HEK293 (cell line): Measurements from ENCODE around the gene GZF1.

ENCODE experiments used
- CTCF ChIA-PET: fragments of 350-600 bp; formaldehyde crosslinking; extraction: SDS; loops from one replicate; lab custom pipeline; 2021; ENCODE audit warnings: antibody characterized with exemption; lab: Yijun Ruan, JAX
- POLR2A ChIA-PET: fragments of 300-600 bp; formaldehyde crosslinking; extraction: SDS; loops from one replicate; lab custom pipeline; 2020; ENCODE audit warnings: antibody characterized with exemption, inconsistent platforms; lab: Yijun Ruan, JAX
- H3K27ac ChIP-seq: fragments of 200-500 bp; sonication (Bioruptor generic); 2 replicates; pipeline ENCODE4 v1.5.1; 2014; ENCODE audit warnings: low read depth, low read length, control low read depth, inconsistent platforms; ENCODE audit errors: extremely low read depth
- H3K36me3 ChIP-seq, 2 experiments: fragments of 200-500 bp in 1 of 2; sonication (Bioruptor generic) in 1 of 2; 1 replicate in 1 of 2; 2 replicates in 1 of 2; pipeline ENCODE4 v1.5.1; 2014 to 2017; ENCODE audit warnings: inconsistent platforms in 2 of 2, low read length in 2 of 2; ENCODE audit not compliant: control insufficient read depth in 2 of 2, insufficient read depth in 1 of 2
- H3K4me1 ChIP-seq: fragments of 200-500 bp; sonication (Bioruptor generic); 2 replicates; pipeline ENCODE4 v1.5.1; 2014; ENCODE audit warnings: mild to moderate bottlenecking, low read length, inconsistent platforms; ENCODE audit not compliant: control insufficient read depth, insufficient read depth
- H3K4me3 ChIP-seq: 2 replicates; pipeline ENCODE4 v1.5.1; 2011; ENCODE audit warnings: low read depth, mild to moderate bottlenecking, control low read depth, low read length, moderate library complexity
- H3K9me3 ChIP-seq: fragments of 200-500 bp; sonication (Bioruptor generic); 2 replicates; pipeline ENCODE4 v1.5.1; 2014; ENCODE audit warnings: low read depth, low read length, inconsistent platforms; ENCODE audit not compliant: control insufficient read depth, insufficient read depth
- BCL11A ChIP-seq: fragments of 450-650 bp; formaldehyde crosslinking; IDR thresholded peaks from 2 replicates; pipeline ENCODE4 v1.5.1; 2016; ENCODE audit warnings: low read depth, missing biosample characterization, missing genetic modification characterization
- BCL11B ChIP-seq: fragments of 450-650 bp; formaldehyde crosslinking; IDR thresholded peaks from 2 replicates; pipeline ENCODE4 v1.5.1; 2016; ENCODE audit warnings: low read depth, missing biosample characterization, missing genetic modification characterization
- BCL6B ChIP-seq: fragments of 450-650 bp; formaldehyde crosslinking; IDR thresholded peaks from 2 replicates; pipeline ENCODE4 v1.5.1; 2017; ENCODE audit warnings: missing biosample characterization, missing genetic modification characterization
- HOXC10 ChIP-seq: sonication (generic); formaldehyde crosslinking; IDR thresholded peaks from 2 replicates; pipeline ENCODE4 v1.8.1; 2023; ENCODE audit warnings: mild to moderate bottlenecking, missing genetic modification reagents
- KLF1 ChIP-seq: fragments of 450-650 bp; formaldehyde crosslinking; IDR thresholded peaks from 2 replicates; pipeline ENCODE4 v1.5.1; 2016; ENCODE audit warnings: missing biosample characterization, missing genetic modification characterization
- KLF9 ChIP-seq: fragments of 450-650 bp; formaldehyde crosslinking; IDR thresholded peaks from 2 replicates; pipeline ENCODE4 v1.5.1; 2016; ENCODE audit warnings: missing biosample characterization, missing genetic modification characterization, low read depth
- MYNN ChIP-seq: fragments of 450-650 bp; formaldehyde crosslinking; IDR thresholded peaks from 2 replicates; pipeline ENCODE4 v1.5.1; 2016; ENCODE audit warnings: missing biosample characterization, missing genetic modification characterization, borderline replicate concordance
- OSR2 ChIP-seq: fragments of 450-650 bp; formaldehyde crosslinking; IDR thresholded peaks from 2 replicates; pipeline ENCODE4 v1.5.1; 2016; ENCODE audit warnings: missing biosample characterization, missing genetic modification characterization
- PBX3 ChIP-seq: sonication (generic); formaldehyde crosslinking; IDR thresholded peaks from 2 replicates; pipeline ENCODE4 v1.8.1; 2022; ENCODE audit warnings: mild to moderate bottlenecking, moderate library complexity, missing genetic modification reagents
- ZBTB49 ChIP-seq: fragments of 450-650 bp; formaldehyde crosslinking; IDR thresholded peaks from 2 replicates; pipeline ENCODE4 v1.5.1; 2016; ENCODE audit warnings: missing biosample characterization, missing genetic modification characterization, low read depth
- ZFP41 ChIP-seq: fragments of 450-650 bp; formaldehyde crosslinking; IDR thresholded peaks from 2 replicates; pipeline ENCODE4 v1.5.1; 2016; ENCODE audit warnings: missing biosample characterization, missing genetic modification characterization, borderline replicate concordance
- ZNF140 ChIP-seq: fragments of 450-650 bp; formaldehyde crosslinking; IDR thresholded peaks from 2 replicates; pipeline ENCODE4 v1.5.1; 2016; ENCODE audit warnings: missing biosample characterization, missing genetic modification characterization
- ZNF19 ChIP-seq: fragments of 450-650 bp; formaldehyde crosslinking; IDR thresholded peaks from 2 replicates; pipeline ENCODE4; 2016; ENCODE audit warnings: missing biosample characterization, missing genetic modification characterization, low read depth
- ZNF302 ChIP-seq: fragments of 450-650 bp; formaldehyde crosslinking; IDR thresholded peaks from 2 replicates; pipeline ENCODE4 v1.5.1; 2016; ENCODE audit warnings: missing biosample characterization, missing genetic modification characterization, low read depth
- ZNF311 ChIP-seq: fragments of 450-650 bp; formaldehyde crosslinking; IDR thresholded peaks from 2 replicates; pipeline ENCODE4 v1.5.1; 2017; ENCODE audit warnings: missing biosample characterization, missing genetic modification characterization, borderline replicate concordance
- ZNF416 ChIP-seq: fragments of 450-650 bp; formaldehyde crosslinking; IDR thresholded peaks from 2 replicates; pipeline ENCODE4 v1.5.1; 2016; ENCODE audit warnings: missing biosample characterization, missing genetic modification characterization
- ZNF529 ChIP-seq: fragments of 450-650 bp; formaldehyde crosslinking; IDR thresholded peaks from 2 replicates; pipeline ENCODE4 v1.5.1; 2017; ENCODE audit warnings: missing genetic modification characterization, missing biosample characterization; ENCODE audit not compliant: insufficient replicate concordance
- ZNF558 ChIP-seq: fragments of 450-650 bp; formaldehyde crosslinking; IDR thresholded peaks from 2 replicates; pipeline ENCODE4 v1.5.1; 2016; ENCODE audit warnings: missing biosample characterization, missing genetic modification characterization
- ZNF660 ChIP-seq: fragments of 450-650 bp; IDR thresholded peaks from 2 replicates; pipeline ENCODE4 v1.5.1; 2018; ENCODE audit warnings: missing biosample characterization, mild to moderate bottlenecking, missing genetic modification characterization
- ZSCAN23 ChIP-seq: fragments of 450-650 bp; formaldehyde crosslinking; IDR thresholded peaks from 2 replicates; pipeline ENCODE4 v1.5.1; 2016; ENCODE audit warnings: missing biosample characterization, missing genetic modification characterization

Gene GZF1

GRCh38 chr20:23390091-23390774, 28.3 kb downstream of the GZF1 start:
- no peak overlapping the region for H3K27ac ChIP-seq
- ChIA-PET CTCF (interaction anchor here (1.6 kb wide), 1 partner anchor 13 kb away, joined by 3 read pairs; no protein-coding TSS in a partner anchor), POLR2A (interaction anchor here (0.6 kb wide), 1 partner anchor 30 kb away, joined by 3 read pairs; no protein-coding TSS in a partner anchor)
- no peak overlapping the region for H3K4me3 ChIP-seq
- H3K36me3 ChIP-seq: peaks cover 21 to 78% of the 10 kb centered on the region in 2 experiments
- TF ChIP-seq OSR2 (tag by site-specific recombination): no peak
- no peaks in the 10 kb centered on the region for H3K4me1 ChIP-seq
- no peaks in the 10 kb centered on the region; the same call in 1 of the 2 replicates for H3K9me3 ChIP-seq

- no peaks in the 10 kb centered on the region; the same call in 1 of the 2 replicates for H3K9me3 ChIP-seq
- POLR2A ChIA-PET: no interaction called here
- H3K4me1 ChIP-seq: no peaks in the 10 kb centered on the region
- H3K4me3 ChIP-seq: no peak overlapping the region
- CTCF ChIA-PET: interaction anchor here (1.6 kb wide), 1 partner anchor 11 kb away, joined by 3 read pairs; no protein-coding TSS in a partner anchor
- H3K36me3 ChIP-seq: peaks cover 21 to 81% of the 10 kb centered on the region in 2 experiments
- no peak for TF ChIP-seq BCL11A (tag by site-specific recombination)
- TF ChIP-seq MYNN (tag by site-specific recombination): no peak
- TF ChIP-seq ZNF311 (tag by site-specific recombination): no peak
- no peak for TF ChIP-seq HOXC10 (CRISPR knock-in tag)
- no peak for TF ChIP-seq ZSCAN23 (tag by site-specific recombination)
- no peak for TF ChIP-seq BCL11B
- no peak for TF ChIP-seq ZNF660 (tag by site-specific recombination)
- TF ChIP-seq ZNF558 (tag by site-specific recombination): no peak
- no peak for TF ChIP-seq ZNF416 (tag by site-specific recombination)
- no peak overlapping the region for H3K27ac ChIP-seq
Observed at GRCh38 chr20:23391707-23392310, 29.8 kb downstream of the GZF1 start.

- H3K36me3 ChIP-seq: peaks cover 11 to 76% of the 10 kb centered on the region in 2 experiments
- CTCF ChIA-PET: interaction anchor here (1.3 kb wide), 1 partner anchor 48 kb away, joined by 4 read pairs; no protein-coding TSS in a partner anchor
- H3K4me3 ChIP-seq: no peak overlapping the region
- no peak overlapping the region for H3K27ac ChIP-seq
- no peaks in the 10 kb centered on the region for H3K9me3 ChIP-seq
- no peaks in the 10 kb centered on the region for H3K4me1 ChIP-seq
- POLR2A ChIA-PET: no interaction called here
- TF ChIP-seq ZFP41 (tag by site-specific recombination): no peak
- TF ChIP-seq ZNF140 (tag by site-specific recombination): no peak
- TF ChIP-seq, all 188 proteins: peak for 0
Observed at GRCh38 chr20:23393996-23394775, 32.2 kb downstream of the GZF1 start.

GRCh38 chr20:23396950-23397627, 35.1 kb downstream of the GZF1 start:
- no peaks in the 10 kb centered on the region for H3K4me1 ChIP-seq
- CTCF ChIA-PET: no interaction called here
- TF ChIP-seq KLF9: no peak
- TF ChIP-seq ZNF302: no peak
- TF ChIP-seq BCL6B (tag by site-specific recombination): no peak
- TF ChIP-seq ZNF529 (tag by site-specific recombination): no peak
- TF ChIP-seq PBX3 (CRISPR knock-in tag): no peak
- TF ChIP-seq ZNF19 (tag by site-specific recombination): no peak
- TF ChIP-seq ZBTB49: no peak
- TF ChIP-seq KLF1 (tag by site-specific recombination): no peak

More at GRCh38 chr20:23396950-23397627, 35.1 kb downstream of the GZF1 start:
- Histone ChIP-seq H3K27ac (no peak overlapping the region), H3K9me3 (no peaks in the 10 kb centered on the region), H3K4me3 (no peak overlapping the region), H3K36me3 (peaks cover 9 to 59% of the 10 kb centered on the region in 2 experiments; a peak in 2 of 3 replicates)
- POLR2A ChIA-PET: no interaction called here
